ENCODE results near the gene CAMTA1.

CAMTA1 gene

DNA sequence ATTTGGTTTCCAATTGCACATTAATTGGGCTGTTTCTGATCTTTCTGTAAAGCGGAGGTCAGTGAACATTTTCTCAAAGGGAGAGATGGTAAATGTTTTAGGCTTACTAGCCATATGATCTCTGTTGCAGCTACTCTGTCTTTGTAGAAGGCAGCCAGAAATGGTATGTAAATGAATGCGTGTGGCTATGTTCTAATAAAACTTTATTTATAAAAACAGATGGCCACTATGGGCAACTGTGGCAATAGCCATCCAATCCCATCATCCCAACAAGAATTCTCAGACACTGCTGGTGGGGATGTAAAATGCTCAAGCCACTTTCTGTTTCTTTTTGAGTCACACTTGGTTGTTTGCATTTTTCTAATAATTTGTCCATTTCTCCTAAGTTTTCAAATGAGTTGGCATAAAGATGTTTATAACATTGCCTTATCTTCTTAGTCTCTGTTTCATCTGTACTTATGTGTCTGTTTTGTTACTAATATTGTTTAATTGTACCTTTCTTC is 537.1 kb downstream of the CAMTA1 start:
- Histone ChIP-seq H3K9me2 (replicated peaks; ENCODE audit: insufficient read depth, low read length) (no peaks in the 10 kb centered on the region), H3K4me3 (ENCODE audit: insufficient read depth, low read length, poor library complexity, severe bottlenecking) (no peak overlapping the region), H3K79me2 (ENCODE audit: insufficient read depth, low read length) (no peaks in the 10 kb centered on the region), H3K36me3 (ENCODE audit: low read length) (no peaks in the 10 kb centered on the region), H3K27ac (ENCODE audit: low read depth, low read length) (no peak overlapping the region), H4K20me1 (ENCODE audit: low read depth, low read length) (no peaks in the 10 kb centered on the region), H3F3A (ENCODE audit: insufficient read depth) (no peaks in the 10 kb centered on the region), H2AFZ (ENCODE audit: low read depth, low read length, severe bottlenecking) (no peak overlapping the region), H3K9ac (ENCODE audit: low read length) (no peak overlapping the region), H3K9me3 (ENCODE audit: insufficient read depth, low read length) (no peaks in the 10 kb centered on the region), H3K27me3 (ENCODE audit: low read length) (0 out of 2 replicates have a peak, but pooled peaks cover 3% of the 10 kb centered on the region), H3K4me2 (ENCODE audit: low read depth, low read length, poor library complexity, severe bottlenecking) (no peak overlapping the region)
- no peak for TF ChIP-seq EZH2phosphoT487 (conservative IDR thresholded peaks at IDR 0.05; ENCODE audit: low read length)
- TF ChIP-seq, protein P1, sequence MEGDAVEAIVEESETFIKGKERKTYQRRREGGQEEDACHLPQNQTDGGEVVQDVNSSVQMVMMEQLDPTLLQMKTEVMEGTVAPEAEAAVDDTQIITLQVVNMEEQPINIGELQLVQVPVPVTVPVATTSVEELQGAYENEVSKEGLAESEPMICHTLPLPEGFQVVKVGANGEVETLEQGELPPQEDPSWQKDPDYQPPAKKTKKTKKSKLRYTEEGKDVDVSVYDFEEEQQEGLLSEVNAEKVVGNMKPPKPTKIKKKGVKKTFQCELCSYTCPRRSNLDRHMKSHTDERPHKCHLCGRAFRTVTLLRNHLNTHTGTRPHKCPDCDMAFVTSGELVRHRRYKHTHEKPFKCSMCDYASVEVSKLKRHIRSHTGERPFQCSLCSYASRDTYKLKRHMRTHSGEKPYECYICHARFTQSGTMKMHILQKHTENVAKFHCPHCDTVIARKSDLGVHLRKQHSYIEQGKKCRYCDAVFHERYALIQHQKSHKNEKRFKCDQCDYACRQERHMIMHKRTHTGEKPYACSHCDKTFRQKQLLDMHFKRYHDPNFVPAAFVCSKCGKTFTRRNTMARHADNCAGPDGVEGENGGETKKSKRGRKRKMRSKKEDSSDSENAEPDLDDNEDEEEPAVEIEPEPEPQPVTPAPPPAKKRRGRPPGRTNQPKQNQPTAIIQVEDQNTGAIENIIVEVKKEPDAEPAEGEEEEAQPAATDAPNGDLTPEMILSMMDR (IDR thresholded peaks at IDR 0.05; ENCODE audit: insufficient read depth, low read length, poor library complexity, severe bottlenecking), result no peak

DNA sequence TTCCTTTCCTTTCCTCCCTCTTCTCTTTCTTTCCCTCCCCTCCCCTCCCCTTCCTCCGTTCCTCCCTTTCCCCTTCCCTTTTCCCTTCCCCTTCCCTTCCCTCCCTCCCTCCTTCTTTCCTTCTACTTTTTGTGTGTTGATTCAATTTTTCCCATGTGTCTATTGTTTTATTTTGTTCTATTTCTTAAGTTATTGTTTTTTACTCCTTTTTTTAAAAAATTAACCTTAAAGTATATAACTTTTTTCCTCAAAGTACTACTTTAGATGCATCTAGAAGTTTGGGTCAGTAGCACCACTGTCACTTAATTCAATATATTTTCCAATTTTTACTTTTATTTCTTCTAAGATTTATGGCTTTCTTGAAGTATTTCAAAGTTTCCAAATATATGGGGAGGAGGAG is 537.7 kb downstream of the CAMTA1 start:
- no peaks in the 10 kb centered on the region for H3K36me3 ChIP-seq (ENCODE audit: low read length)
- H3K9me3 ChIP-seq (ENCODE audit: insufficient read depth, low read length), result no peaks in the 10 kb centered on the region
- no peaks in the 10 kb centered on the region for H3K79me2 ChIP-seq (ENCODE audit: insufficient read depth, low read length)
- no peaks in the 10 kb centered on the region for H3K9me2 ChIP-seq (replicated peaks; ENCODE audit: insufficient read depth, low read length)
- H3K9ac ChIP-seq (ENCODE audit: low read length), result no peak overlapping the region
- no peak overlapping the region for H2AFZ ChIP-seq (ENCODE audit: low read depth, low read length, severe bottlenecking)
- H3K27me3 ChIP-seq (ENCODE audit: low read length), result 0 out of 2 replicates have a peak, but pooled peaks cover 3% of the 10 kb centered on the region
- H4K20me1 ChIP-seq (ENCODE audit: low read depth, low read length), result no peaks in the 10 kb centered on the region
- TF ChIP-seq EZH2phosphoT487 (conservative IDR thresholded peaks at IDR 0.05; ENCODE audit: low read length), result no peak
- TF ChIP-seq, protein P1 (IDR thresholded peaks at IDR 0.05; ENCODE audit: insufficient read depth, low read length, poor library complexity, severe bottlenecking), result no peak
- no peak overlapping the region for H3K27ac ChIP-seq (ENCODE audit: low read depth, low read length)
- no peaks in the 10 kb centered on the region for H3F3A ChIP-seq (ENCODE audit: insufficient read depth)
- no peak overlapping the region for H3K4me3 ChIP-seq (ENCODE audit: insufficient read depth, low read length, poor library complexity, severe bottlenecking)
- H3K4me2 ChIP-seq (ENCODE audit: low read depth, low read length, poor library complexity, severe bottlenecking), result no peak overlapping the region

DNA sequence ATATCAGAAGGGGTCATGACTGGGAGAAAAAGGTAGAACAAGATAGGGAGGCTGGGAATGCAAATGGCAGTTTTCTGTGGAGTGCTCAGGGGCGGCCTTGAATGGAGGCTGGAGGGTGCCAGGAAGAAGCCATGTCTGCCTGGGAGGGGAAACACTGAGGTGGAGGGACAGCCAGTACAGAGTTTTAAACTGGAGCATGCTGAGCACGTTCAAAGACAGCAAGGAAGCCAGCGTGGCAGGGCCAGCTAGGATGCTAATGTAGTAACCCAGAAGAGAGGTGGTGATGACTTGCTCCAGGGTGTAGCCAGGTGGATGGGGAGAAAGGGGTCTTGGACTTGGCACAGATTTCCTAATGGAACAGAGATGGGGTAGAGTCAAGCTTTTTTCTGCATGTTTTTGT is 540.0 kb downstream of the CAMTA1 start:
- H3K27ac ChIP-seq (ENCODE audit: low read depth, low read length), result no peak overlapping the region
- TF ChIP-seq, protein P1 (IDR thresholded peaks at IDR 0.05; ENCODE audit: insufficient read depth, low read length, poor library complexity, severe bottlenecking), result no peak
- TF ChIP-seq EZH2phosphoT487 (conservative IDR thresholded peaks at IDR 0.05; ENCODE audit: low read length), result no peak
- H3K4me2 ChIP-seq (ENCODE audit: low read depth, low read length, poor library complexity, severe bottlenecking), result no peak overlapping the region
- H3F3A ChIP-seq (ENCODE audit: insufficient read depth), result no peaks in the 10 kb centered on the region
- no peaks in the 10 kb centered on the region for H3K9me2 ChIP-seq (replicated peaks; ENCODE audit: insufficient read depth, low read length)
- no peaks in the 10 kb centered on the region for H3K36me3 ChIP-seq (ENCODE audit: low read length)
- no peaks in the 10 kb centered on the region for H3K79me2 ChIP-seq (ENCODE audit: insufficient read depth, low read length)
- no peaks in the 10 kb centered on the region for H3K9me3 ChIP-seq (ENCODE audit: insufficient read depth, low read length)
- H3K9ac ChIP-seq (ENCODE audit: low read length), result no peak overlapping the region
- H2AFZ ChIP-seq (ENCODE audit: low read depth, low read length, severe bottlenecking), result no peak overlapping the region
- H3K4me3 ChIP-seq (ENCODE audit: insufficient read depth, low read length, poor library complexity, severe bottlenecking), result no peak overlapping the region
- no peaks in the 10 kb centered on the region for H4K20me1 ChIP-seq (ENCODE audit: low read depth, low read length)
- 0 out of 2 replicates have a peak, but pooled peaks cover 3% of the 10 kb centered on the region for H3K27me3 ChIP-seq (ENCODE audit: low read length)

All from SU-DHL-6 (cell line).